MV-4-11 (cell line): ENCODE data around the gene TMA7B.
A peak's percentile ranks its signal among the peaks of the same experiment; 100 is the strongest.

ENCODE experiments used
- DNase-seq: peaks from one replicate; lab custom pipeline; 2025; lab: John Stamatoyannopoulos, UW

Gene TMA7B

GRCh38 chr22:39959640-39960447, at the start of gene TMA7B:
Gene TMA7B (plus strand): TSS chr22:39960397. CDS start chr22:39964375, 3,978 bp downstream.
- peak; percentile 64 for DNase-seq

- peak; percentile 30 for DNase-seq
Observed at GRCh38 chr22:39910876-39911613, 49.2 kb upstream of the TMA7B start.

DNA sequence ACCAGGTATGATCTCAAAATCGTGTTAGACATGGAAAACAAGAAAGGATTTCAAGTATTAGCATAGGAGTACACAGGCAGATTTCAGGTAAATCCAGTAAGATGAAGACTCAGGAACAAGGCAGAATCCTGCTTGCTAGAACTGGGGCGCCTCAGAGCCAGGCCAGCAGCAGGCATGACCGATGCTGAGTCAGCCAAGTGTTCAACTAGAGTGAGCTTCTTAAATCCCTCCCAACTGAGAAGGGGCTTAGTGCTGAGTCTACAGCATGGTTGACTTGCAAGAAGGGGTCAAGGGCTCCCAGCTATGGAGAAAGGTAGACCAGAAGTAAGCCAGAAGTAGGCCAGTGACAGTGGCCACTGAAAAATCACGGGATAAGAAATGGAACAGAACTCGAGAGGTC, 46.9 kb upstream of the TMA7B start:
- DNase-seq: no peak

DNA sequence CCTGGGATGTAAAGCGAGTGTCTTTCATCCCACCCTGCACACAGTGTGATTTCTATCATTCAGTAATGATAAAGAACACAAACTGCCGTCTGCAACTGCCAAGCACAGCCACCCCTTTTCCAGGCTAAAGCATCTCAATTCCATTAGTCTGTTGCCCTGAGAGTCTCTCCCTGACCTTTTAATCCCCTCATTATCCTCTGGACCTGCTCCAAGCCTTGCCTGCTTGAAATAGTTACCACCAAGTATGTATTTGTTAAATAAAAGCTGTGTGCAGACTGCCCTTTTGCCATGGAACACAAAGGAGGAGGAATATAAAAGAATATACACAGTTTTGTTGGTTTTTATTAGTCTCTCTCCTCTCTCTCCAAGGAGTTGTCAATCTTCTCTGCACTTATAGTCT, 46.3 kb upstream of the TMA7B start:
- no peak for DNase-seq

DNA sequence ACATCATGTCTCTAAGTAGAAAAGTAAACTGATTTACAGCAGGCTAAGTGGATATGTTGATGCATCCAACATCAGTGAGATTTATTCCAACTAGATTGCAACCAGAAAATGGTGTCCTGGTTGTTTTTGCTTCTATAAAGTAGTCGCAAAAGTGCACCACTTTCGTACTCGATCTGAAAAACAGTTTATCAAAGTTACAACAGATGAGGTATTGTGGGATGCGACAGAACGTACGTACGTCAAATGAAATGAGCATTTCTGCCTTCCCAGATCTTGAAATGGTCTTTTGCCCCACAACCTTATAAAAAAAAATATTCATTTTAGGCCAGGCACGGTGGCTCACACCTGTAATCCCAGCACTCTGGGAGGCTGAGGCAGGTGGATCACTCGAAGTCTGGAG, 45.6 kb upstream of the TMA7B start:
- DNase-seq: no peak

DNA sequence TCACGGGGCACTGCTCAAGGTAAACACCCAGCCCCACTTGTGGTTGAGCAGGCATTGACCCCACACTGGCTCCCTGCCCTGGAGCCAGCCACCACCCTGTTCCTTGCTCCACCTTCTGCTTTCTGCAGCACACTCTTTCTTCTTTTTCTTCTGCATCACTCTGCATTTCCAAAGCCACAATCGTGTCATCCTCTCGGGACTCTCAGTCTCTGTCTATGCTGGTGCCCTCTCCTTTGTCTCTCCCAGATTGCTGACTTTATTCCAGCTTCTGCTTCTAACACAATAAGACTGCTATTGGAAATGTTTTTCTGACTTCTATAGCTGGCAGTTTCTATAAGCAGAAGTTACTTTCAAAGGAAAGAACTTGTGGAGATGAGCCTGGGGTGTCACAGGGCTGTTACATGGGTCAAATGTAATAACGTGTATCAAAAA, 44.9 kb upstream of the TMA7B start:
- no peak for DNase-seq

GRCh38 chr22:39916496-39916895, 43.7 kb upstream of the TMA7B start:
- no peak for DNase-seq

DNA sequence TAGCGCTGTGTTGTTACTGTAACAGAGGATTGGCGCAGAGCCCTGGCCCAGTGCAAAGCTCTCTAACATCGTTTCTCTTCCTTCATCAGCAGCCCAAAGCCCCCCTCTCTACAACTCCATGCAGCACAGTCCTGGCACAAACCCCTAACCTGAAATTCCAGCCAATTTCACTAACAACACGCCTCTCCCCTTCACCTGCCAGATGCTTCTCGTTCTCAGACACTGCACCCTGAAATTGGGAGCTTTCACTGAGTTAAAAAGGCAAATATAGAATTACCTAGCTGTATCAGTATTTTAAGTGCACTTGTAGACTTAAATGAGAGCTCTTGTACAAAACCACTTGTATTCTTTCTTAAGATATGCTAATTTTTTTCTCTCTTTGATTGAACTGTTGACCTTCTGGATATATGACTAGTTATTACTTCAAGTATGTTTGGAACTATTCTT, 43.0 kb upstream of the TMA7B start:
- no peak for DNase-seq

DNA sequence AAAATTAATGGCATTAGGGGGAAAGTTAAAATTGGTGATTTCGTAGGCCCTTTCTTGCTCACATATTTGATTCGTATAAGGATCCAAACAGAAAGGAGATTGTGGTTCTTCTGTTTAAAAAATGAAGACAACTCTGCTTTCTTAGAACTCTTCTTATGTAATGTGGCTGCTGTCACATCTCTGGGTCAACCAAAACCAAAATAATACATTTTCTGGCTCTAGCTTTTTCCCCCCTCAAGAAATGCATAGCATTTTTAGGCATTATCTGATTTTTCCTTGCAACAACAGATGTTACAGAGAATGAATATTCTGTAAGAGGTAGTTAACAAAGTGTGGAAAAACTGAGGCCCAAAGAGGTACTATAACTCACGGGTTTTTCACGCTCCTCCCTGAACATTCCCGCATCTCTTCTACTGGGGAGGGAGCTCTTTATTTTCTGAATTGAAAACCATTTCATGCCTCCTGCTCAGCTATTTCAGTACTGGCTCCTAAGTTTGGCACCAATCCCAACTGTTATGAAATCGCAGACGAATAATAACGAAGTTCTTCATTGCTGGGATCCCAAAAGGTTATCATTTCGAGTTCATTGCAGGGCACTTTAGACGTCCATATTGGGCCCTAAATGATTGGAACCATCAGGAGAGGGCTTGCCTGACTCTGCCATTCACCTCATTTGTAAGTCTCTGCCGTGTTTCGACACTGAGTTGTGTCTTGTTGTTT, 42.3 kb upstream of the TMA7B start:
- DNase-seq: no peak

DNA sequence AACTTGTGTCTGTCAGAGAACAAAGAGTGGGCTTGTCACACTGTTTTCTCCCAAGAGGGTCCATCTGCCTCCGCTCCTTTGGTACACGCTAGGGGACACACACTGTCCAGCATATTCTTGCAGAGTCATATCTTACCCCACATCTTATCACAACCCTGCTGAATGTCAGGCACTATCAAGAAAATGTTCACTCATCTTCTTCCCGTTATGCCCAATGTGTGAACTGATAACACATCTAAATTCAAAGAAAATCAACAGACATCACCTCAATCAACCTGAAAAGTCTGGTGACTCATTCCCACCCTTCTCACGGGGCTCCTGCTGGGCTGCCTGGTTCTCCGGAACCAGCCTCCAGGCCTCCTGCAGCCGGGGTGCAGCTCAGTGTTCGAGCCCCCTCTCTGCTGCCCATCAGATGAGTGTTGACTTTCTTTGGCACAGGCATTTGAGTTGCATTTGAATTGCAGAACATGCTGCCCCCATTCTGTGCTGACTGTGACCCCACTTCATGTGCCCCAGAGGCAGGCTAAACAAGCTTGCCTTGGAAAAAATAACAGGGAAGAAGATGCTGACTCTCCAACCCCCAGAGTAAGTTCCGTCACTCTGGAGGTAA, 40.0 kb upstream of the TMA7B start:
- no peak for DNase-seq

DNA sequence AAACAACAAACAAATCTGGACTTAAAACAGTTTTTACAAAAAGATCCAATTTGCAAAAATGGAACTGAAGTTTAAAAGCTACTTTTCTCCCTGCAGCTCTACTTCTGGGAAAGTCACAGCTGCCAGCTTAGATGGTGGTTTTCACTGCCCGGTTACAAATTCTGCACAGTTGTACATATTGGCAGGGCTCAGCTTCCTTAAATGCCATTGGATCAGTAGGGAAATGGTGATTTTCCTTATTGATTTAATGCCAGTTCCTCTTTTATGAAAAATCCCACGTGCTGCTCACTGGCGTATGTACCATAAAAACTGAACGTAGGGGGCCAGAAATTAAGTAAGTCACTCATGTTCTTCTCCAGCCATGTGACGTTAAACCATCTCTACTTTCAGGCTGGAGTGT, 36.5 kb upstream of the TMA7B start:
- peak; percentile 66 for DNase-seq

DNA sequence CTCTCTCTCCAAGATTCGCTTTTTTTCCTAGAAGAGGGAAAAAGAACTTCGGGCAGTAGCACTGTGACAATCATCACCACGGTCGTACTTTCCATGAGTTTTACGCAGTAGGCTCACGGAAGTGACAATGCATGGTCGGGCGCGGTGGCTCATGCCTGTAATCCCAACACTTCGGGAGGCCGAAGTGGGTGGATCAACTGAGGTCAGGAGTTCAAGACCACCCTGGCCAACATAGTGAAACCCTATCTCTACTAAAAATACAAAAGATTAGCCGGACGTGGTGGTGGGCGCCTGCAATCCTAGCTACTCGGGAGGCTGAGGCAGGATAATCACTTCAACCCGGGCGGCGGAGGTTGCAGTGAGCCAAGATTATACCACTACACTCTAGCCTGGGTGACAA, 35.9 kb upstream of the TMA7B start:
- DNase-seq: no peak

GRCh38 chr22:39925273-39925672, 34.9 kb upstream of the TMA7B start:
- DNase-seq: no peak

- DNase-seq: peak; percentile 42
Observed at GRCh38 chr22:39925909-39926679, 34.1 kb upstream of the TMA7B start.

- no peak for DNase-seq
Observed at GRCh38 chr22:39926753-39927152, 33.4 kb upstream of the TMA7B start.

DNA sequence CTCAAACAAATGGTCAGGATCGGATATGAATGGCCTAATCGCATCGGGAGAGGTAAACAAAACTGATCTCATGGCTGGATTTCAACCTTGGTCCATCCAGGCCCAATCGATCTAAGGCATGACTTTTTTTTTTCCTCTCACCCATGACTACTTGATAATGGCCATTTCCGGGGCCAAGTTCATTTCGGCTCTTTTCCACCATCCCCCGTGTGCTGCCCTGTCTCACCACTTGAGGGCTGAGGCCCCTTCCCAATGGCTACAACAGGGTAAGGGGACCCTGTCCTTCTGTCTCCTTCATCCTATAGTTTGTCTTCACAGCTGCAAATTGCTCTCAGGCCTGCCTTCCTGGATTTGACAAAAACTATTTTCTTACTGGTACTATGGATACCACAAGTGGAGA, 32.7 kb upstream of the TMA7B start:
- DNase-seq: no peak

GRCh38 chr22:39928536-39929520, 31.4 kb upstream of the TMA7B start:
- no peak for DNase-seq

DNA sequence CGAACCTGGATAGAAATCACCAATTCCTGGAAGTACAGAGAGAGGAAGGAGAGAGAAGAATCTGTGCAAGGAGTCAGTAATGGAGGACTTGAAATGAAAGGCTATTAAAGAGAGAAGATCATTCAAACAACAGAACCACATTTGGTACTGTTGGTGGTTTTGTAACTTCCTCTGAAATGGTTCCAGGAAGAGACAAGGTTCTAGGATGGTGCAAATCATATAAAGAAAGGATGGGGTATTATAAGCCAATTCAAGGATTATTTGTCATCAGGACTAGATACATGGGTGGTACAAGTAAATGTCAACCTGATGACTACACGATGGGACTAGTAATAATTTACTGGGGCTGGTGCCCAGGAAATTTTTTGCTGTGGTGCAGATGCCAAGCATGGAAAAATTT, 28.9 kb upstream of the TMA7B start:
- DNase-seq: peak; percentile 7

DNA sequence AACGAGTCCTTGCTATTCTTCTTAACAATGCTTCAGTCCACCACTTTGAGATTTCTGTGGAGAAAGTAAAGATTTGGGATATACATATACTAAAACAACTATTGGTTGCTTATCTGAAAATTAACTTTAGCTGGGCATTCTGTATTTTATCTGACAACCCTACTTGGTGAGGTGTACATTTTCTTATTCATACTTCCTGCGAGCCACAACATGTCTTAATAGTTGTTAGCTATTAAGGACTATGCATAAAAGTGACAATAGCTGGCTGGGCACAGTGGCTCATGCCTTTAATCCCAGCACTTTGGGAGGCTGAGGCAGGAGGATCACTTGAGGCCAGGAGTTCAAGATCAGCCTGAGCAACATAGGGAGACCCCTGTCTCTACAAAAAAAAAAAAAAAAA, 28.0 kb upstream of the TMA7B start:
- DNase-seq: no peak
